Epithelial cell of proximal tubule (primary cell): ENCODE results near the gene GPX4. TPM values are rescaled to one million over a fixed set of nuclear protein-coding genes. Genes with fewer than 3 reads are reported as not detected.

Experiments
- DNase-seq: peaks from one replicate; pipeline ENCODE4 v3.0.0-alpha.2; 2011; ENCODE audit warnings: low read depth
- H3K4me3 ChIP-seq: 2 replicates; pipeline ENCODE4 v1.5.1; 2011; ENCODE audit warnings: low read depth, mild to moderate bottlenecking, low read length
- total RNA-seq: library from RNA; depleted of rRNA; stranded (reverse); fragments of >200 nt; gene quantifications from 2 replicates; pipeline ENCODE4 v1.2.3, GENCODE V29; 2015
- TF ChIP-seq, protein P1 (sequence below): conservative IDR thresholded peaks from 2 replicates; pipeline ENCODE4 v1.5.1; 2012; ENCODE audit warnings: low read depth, mild to moderate bottlenecking, low read length

The GPX4 gene
- total RNA-seq, 1 donor from 2014 or later, result 457 TPM

DNA sequence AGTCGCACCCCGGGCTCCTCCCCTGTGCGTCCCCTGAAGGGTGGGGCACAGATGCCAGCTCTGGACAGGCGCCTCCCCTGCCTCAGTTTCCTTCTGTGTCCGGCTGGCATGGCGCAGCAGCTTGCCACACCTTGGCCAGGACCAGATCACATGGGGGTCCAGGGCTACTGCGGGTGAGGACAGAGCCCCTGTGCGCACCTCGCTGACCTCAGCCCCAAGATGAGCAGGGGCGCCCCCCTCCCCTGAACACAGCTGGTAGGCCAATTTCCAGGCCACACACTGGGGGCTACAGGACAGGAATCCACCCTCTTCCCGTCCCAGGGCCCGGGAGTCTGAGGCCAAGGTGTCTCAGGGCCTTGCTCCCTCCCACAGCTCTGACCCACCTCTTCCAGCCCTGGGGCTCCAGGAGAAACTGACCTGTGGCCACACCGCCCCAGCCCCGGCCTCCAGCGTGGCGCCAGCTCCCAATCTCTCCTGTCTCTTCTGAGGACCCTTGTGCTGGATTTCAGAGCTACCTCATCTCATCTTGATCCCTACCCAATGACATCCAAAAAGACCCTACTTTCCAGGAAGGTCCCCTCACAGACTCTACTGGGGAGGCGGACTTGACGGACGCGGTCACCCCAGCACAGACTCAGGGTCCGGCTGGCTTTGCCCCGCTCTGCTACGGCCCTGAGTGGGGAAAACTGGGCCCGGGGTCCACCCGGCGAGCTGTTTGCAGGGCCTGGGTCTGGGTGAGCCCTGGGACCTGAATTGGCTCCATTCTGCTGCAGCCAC, 42.0 kb downstream of the GPX4 start:
- no peak for DNase-seq
- no peak overlapping the region for H3K4me3 ChIP-seq
- TF ChIP-seq, protein P1, sequence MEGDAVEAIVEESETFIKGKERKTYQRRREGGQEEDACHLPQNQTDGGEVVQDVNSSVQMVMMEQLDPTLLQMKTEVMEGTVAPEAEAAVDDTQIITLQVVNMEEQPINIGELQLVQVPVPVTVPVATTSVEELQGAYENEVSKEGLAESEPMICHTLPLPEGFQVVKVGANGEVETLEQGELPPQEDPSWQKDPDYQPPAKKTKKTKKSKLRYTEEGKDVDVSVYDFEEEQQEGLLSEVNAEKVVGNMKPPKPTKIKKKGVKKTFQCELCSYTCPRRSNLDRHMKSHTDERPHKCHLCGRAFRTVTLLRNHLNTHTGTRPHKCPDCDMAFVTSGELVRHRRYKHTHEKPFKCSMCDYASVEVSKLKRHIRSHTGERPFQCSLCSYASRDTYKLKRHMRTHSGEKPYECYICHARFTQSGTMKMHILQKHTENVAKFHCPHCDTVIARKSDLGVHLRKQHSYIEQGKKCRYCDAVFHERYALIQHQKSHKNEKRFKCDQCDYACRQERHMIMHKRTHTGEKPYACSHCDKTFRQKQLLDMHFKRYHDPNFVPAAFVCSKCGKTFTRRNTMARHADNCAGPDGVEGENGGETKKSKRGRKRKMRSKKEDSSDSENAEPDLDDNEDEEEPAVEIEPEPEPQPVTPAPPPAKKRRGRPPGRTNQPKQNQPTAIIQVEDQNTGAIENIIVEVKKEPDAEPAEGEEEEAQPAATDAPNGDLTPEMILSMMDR, result no peak

DNA sequence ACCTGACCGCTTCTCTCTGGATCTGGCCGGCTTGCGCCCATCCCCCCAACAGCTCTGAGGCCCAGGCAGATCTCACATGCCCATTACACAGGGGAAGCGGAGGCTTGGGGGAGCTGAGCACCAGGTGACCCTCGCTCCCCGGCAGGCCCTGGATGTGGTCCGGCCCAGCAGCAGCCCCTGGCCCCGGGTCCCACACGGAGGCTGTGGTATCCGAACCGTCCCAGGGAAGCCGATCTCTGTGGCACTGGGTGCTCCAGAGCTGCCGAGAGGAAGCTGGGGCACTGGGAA, 42.6 kb downstream of the GPX4 start:
- TF ChIP-seq, protein P1, result no peak
- no peak overlapping the region for H3K4me3 ChIP-seq
- DNase-seq, result no peak

DNA sequence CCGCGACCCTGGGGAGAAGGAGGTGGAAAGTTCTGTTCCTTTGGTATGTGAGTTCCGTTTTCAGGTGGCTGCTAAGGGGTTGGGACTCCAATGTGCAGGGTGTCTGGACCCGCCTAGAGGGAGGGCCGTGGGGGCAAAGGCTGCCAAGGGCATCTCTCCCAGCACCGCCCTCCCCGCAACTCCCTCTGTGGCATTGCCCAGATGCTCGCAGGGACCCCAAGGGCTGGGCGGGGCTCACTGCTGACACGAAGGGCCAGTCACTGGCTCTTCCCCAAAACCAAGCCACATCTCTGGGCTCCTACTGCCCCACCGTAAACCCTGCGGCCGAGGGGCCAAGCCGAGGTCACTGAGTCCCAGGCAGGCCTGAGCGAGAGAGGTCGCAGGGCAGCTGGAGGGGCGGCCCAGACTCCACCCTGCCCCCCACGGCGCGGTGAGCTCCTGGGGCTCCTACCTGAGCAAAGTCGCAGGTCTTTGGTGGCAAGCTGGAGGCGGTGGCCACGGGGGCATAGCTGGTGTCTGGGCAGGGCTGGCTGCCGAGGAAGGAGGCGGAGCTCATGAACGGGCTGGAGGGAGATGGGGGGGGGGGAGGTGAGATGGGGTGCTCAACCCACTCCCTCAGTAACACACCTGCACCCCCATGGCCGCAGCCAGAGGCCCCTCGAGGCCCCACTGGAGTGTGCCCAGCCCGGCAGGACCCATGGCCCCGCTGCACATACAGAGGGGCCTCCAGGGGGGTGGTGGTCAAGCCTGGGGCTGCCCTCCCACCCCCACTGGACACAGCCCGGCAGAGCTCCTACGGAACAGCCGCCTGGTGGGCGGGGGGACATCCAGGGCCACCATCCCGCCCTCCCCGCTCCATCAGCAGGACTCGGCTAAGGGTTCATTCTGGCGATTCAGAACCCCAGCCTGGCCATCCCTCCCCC, 43.3 kb downstream of the GPX4 start:
- no peak overlapping the region for H3K4me3 ChIP-seq
- TF ChIP-seq, protein P1, result no peak
- DNase-seq, result no peak

DNA sequence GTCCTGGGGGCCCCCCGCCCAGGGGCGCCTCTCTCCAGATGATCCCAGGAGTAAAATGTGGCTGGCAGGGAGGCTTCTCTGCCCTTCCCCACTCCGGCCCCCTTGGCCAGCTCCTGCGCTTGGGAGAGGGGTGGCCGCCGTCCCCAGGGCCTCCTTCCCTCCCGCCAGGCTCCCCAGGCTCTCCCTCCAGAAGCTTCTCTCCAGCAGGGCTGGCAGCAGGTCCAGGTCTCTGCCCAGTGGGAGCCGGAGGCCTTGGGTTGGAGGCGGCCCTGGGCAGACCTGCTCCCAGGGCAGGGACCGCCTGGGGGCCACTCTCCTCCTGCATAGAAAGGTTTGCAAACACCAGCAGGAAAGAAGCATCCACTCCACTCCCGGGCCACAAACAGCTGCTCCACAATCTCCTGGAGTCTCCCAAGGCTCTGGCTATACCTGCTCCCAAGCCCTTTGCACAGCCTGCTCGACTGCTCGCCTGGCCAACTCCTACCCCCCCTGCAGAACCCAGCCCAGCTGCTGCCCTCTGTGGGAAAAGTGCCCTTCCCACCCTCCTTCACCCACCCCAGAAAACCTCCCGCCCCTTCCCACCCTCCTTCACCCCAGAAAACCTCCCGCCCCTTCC, 44.2 kb downstream of the GPX4 start:
- no peak for DNase-seq
- TF ChIP-seq, protein P1, result no peak

DNA sequence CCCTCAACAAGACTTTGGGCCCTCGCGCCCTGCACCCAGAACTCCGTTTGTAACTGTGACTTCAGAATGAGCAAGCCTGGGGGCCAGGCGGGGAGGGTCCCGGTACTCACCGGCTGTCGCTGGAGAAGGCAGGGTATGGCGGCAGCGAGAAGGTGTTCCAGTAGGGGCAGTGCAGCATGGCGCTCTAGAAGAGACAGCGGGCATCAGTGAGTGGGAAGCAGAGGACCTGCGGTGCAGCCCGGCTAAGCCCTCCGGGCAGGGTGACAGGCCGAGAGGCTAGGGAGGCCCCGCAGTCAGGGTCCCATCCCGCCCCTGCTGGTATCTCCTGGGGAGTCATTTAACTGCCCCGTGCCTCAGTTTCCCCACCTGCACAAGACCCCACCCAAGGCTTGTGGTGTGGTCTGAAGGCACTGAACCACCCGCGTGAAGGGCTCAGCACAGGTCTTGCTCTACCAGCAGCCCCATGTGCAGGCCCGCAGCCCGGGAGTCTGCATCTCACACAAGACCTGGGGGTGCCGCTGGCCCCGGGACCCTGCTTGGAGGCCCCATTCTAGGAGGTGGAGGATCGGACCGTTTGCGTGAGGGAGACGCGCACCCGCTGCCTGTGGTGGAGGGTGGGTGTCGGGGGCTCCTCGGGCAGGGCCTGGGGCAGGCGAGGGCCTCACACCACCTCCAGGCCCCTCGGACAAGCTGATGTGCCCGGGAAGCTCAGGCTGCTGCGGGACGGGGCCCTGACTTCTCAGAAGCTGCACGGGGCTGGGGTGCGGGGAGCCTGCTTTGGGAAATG, 45.7 kb downstream of the GPX4 start:
- TF ChIP-seq, protein P1, result no peak
- H3K4me3 ChIP-seq, result no peak overlapping the region
- no peak for DNase-seq

More for the DNA sequence above, 44.2 kb downstream of the GPX4 start:
- H3K4me3 ChIP-seq, result no peak overlapping the region

DNA sequence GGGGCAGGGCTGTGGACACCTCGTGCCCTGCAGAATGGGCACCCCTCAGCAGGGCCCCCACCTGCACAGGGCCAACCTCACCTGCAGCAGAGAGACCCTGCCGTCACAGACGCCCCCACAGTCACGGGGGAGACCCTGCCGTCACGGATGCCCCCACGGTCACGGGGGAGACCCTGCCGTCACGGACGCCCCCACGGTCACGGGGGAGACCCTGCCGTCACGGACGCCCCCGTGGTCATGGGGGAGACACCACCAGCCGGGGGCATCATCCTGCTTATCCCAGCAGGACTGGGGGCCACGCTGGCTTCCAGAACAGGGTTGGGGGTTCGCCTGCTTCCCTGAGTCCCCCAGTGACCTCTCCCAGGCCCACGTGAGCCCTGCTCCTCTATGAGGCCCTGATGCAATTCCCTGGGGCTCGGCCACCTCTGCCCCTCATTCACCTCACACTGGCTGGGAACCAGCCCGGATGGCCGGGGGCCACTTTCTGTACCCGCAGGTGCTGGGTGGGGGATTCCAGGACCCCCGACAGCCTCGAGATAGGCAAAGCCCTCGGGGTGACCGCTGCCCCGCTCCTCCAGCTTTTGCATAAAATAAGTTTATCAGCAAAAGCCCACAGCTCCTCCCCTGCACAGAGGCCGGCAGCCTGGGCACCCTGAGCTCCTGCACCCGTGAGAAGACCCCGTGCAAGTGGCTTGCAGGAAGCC, 46.7 kb downstream of the GPX4 start:
- no peak for DNase-seq
- TF ChIP-seq, protein P1, result no peak
- H3K4me3 ChIP-seq, result no peak overlapping the region
